Mesendoderm (in vitro differentiated cells): ENCODE measurements around the gene BORCS8.

ENCODE experiments used
- DNase-seq: peaks from one replicate; pipeline ENCODE4 v3.0.0; 2013
- H2AK5ac ChIP-seq: 2 replicates; pipeline ENCODE4 v1.6.1; 2013; ENCODE audit warnings: low read length, inconsistent platforms
- H2BK120ac ChIP-seq: 2 replicates; pipeline ENCODE4 v1.6.1; 2013; ENCODE audit warnings: low read depth, mild to moderate bottlenecking, low read length, moderate library complexity, mixed read lengths
- H2BK15ac ChIP-seq: replicated peaks from 2 replicates; pipeline ENCODE4 v1.6.1; 2013; ENCODE audit warnings: low read depth, mild to moderate bottlenecking, moderate library complexity
- H2BK5ac ChIP-seq: 2 replicates; pipeline ENCODE4 v1.6.1; 2013; ENCODE audit warnings: low read length, inconsistent platforms
- H3K18ac ChIP-seq: 2 replicates; pipeline ENCODE4 v1.6.1; 2013; ENCODE audit warnings: mild to moderate bottlenecking, low read length, mixed read lengths
- H3K23ac ChIP-seq: one replicate; pipeline ENCODE4 v1.6.1; 2013; ENCODE audit warnings: low read length
- H3K27ac ChIP-seq: 2 replicates; pipeline ENCODE4 v1.5.1; 2013; ENCODE audit warnings: low read depth, mild to moderate bottlenecking, inconsistent platforms, low read length, moderate library complexity
- H3K27me3 ChIP-seq: 2 replicates; pipeline ENCODE4 v1.6.1; 2013; ENCODE audit warnings: low read length, control low read depth, mild to moderate bottlenecking, inconsistent platforms; ENCODE audit not compliant: insufficient read depth, poor library complexity
- H3K36me3 ChIP-seq: 2 replicates; pipeline ENCODE4 v1.6.1; 2013; ENCODE audit warnings: low read length, inconsistent platforms; ENCODE audit not compliant: control insufficient read depth, insufficient read depth
- H3K4ac ChIP-seq: one replicate; pipeline ENCODE4 v1.6.1; 2013; ENCODE audit warnings: low read depth, mild to moderate bottlenecking, low read length, moderate library complexity
- H3K4me1 ChIP-seq: 2 replicates; pipeline ENCODE4 v1.6.1; 2013; ENCODE audit warnings: low read depth, low read length, inconsistent platforms; ENCODE audit not compliant: control insufficient read depth
- H3K4me2 ChIP-seq: 2 replicates; pipeline ENCODE4 v1.6.1; 2013; ENCODE audit warnings: low read length
- H3K4me3 ChIP-seq: 2 replicates; pipeline ENCODE4 v1.5.1; 2013; ENCODE audit warnings: mild to moderate bottlenecking, low read length
- H3K56ac ChIP-seq: one replicate; pipeline ENCODE4 v1.6.1; 2013; ENCODE audit warnings: low read length
- H3K79me1 ChIP-seq: 2 replicates; pipeline ENCODE4 v1.6.1; 2013; ENCODE audit warnings: low read length, inconsistent platforms
- H3K79me2 ChIP-seq: 2 replicates; pipeline ENCODE4 v1.6.1; 2013; ENCODE audit warnings: mild to moderate bottlenecking, low read length; ENCODE audit not compliant: control insufficient read depth, insufficient read depth
- H3K9ac ChIP-seq: 2 replicates; pipeline ENCODE4 v1.6.1; 2013; ENCODE audit warnings: low read length, inconsistent platforms
- H4K5ac ChIP-seq: one replicate; pipeline ENCODE4 v1.6.1; 2013; ENCODE audit warnings: low read length
- H4K8ac ChIP-seq: one replicate; pipeline ENCODE4 v1.6.1; 2013; ENCODE audit warnings: low read depth, mild to moderate bottlenecking, control low read depth, low read length, moderate library complexity
- WGBS: extraction: QIAGEN DNeasy Blood & Tissue Kit; methylation state at CpG from one replicate; pipeline ENCODE4 v1.1.7; 2013; ENCODE audit warnings: low lambda C conversion rate, missing lambda C conversion rate; ENCODE audit not compliant: insufficient coverage; ENCODE audit errors: extremely low coverage; 5-methylcytosine and 5-hydroxymethylcytosine counted together

BORCS8 gene

DNA sequence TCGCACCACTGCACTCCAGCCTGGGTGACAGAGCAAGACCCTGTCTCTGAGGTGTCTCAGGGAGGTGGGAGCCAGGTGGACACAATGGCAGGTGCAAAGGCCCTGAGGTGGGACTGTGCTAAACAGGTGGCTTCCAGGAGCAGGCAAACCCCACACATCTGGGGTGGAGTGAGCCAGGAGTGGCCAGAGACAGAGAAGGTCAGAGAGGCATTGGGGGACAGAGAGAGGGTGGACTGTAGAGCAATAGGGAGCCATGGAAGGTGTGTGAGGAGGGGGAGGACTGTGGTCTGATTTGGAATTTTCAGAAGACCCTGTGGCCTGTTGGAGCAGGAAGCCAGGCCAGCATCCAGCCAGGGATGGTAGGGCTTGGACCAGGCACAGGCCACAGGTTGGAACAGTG is 26.6 kb downstream of the BORCS8 start:
- no peak overlapping the region for H2AK5ac ChIP-seq
- no peak for DNase-seq
- H2BK5ac ChIP-seq, result no peak overlapping the region
- no peak overlapping the region for H3K23ac ChIP-seq
- no peak overlapping the region for H3K4me2 ChIP-seq
- H3K56ac ChIP-seq, result no peak overlapping the region
- no peaks in the 10 kb centered on the region for H3K4me1 ChIP-seq
- H3K18ac ChIP-seq, result no peak overlapping the region
- no peak overlapping the region for H2BK120ac ChIP-seq
- H3K79me2 ChIP-seq, result no peaks in the 10 kb centered on the region
- no peak overlapping the region for H3K4me3 ChIP-seq
- WGBS, result no CpG with 5 or more reads among the region's 1 CpG
- H3K27me3 ChIP-seq, result no peaks in the 10 kb centered on the region
- no peak overlapping the region for H3K4ac ChIP-seq
- H4K5ac ChIP-seq, result no peak overlapping the region
- H2BK15ac ChIP-seq, result no peak overlapping the region
- no peak overlapping the region for H3K27ac ChIP-seq
- no peak overlapping the region for H3K9ac ChIP-seq
- no peak overlapping the region for H4K8ac ChIP-seq
- no peaks in the 10 kb centered on the region for H3K79me1 ChIP-seq
- no peaks in the 10 kb centered on the region for H3K36me3 ChIP-seq

GRCh38 chr19:19162495-19162894 is 29.5 kb downstream of the BORCS8 start:
- no peak overlapping the region for H4K8ac ChIP-seq
- no peaks in the 10 kb centered on the region for H3K36me3 ChIP-seq
- H4K5ac ChIP-seq, result no peak overlapping the region
- DNase-seq, result no peak
- no peak overlapping the region for H3K27ac ChIP-seq
- no peaks in the 10 kb centered on the region for H3K4me1 ChIP-seq
- no peak overlapping the region for H2AK5ac ChIP-seq
- H2BK120ac ChIP-seq, result no peak overlapping the region
- no peak overlapping the region for H3K18ac ChIP-seq
- no peak overlapping the region for H3K9ac ChIP-seq
- no peaks in the 10 kb centered on the region for H3K79me2 ChIP-seq
- no peak overlapping the region for H2BK15ac ChIP-seq
- no peaks in the 10 kb centered on the region for H3K79me1 ChIP-seq
- no peaks in the 10 kb centered on the region for H3K27me3 ChIP-seq
- no CpG with 5 or more reads among the region's 7 CpGs for WGBS
- no peak overlapping the region for H3K4me2 ChIP-seq
- no peak overlapping the region for H2BK5ac ChIP-seq
- H3K4ac ChIP-seq, result no peak overlapping the region
- H3K56ac ChIP-seq, result no peak overlapping the region
- no peak overlapping the region for H3K4me3 ChIP-seq
- no peak overlapping the region for H3K23ac ChIP-seq

DNA sequence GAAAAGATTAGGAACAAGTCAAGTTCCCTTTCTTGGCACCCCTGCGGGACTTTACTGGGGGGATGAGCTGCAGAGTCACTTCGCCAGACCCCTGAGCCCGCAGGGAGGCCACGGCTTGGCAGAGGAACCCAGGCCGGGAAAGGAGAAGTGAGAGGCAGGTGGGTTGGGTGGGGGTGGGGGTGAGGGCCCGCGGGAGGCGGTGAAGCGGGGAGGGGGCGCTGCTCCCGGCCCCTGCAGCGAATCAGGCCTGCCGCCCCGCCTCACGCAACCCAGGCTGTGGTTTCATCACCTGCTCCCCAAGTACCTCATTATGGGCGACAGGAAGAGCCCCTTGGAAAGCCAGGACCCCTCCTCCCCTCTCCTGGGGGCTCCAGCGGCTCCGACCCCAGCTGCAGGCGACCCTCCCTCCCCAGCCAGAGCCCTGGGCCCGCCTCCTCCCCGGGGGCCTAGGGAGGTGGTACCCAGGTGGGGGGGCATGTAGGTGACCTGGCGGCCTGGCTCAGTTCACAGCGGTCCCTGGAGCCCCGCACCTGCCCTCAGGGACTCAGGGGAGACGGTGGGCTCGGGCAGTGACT is 31.4 kb downstream of the BORCS8 start:
- no peaks in the 10 kb centered on the region for H3K4me1 ChIP-seq
- no CpG with 5 or more reads among the region's 26 CpGs for WGBS
- peak overlapping the region; percentile 38 for H3K4ac ChIP-seq
- H2AK5ac ChIP-seq, result no peak overlapping the region
- H2BK120ac ChIP-seq, result no peak overlapping the region
- no peak overlapping the region for H4K5ac ChIP-seq
- H3K36me3 ChIP-seq, result no peaks in the 10 kb centered on the region
- H2BK5ac ChIP-seq, result no peak overlapping the region
- no peak for DNase-seq
- no peaks in the 10 kb centered on the region for H3K79me2 ChIP-seq
- H4K8ac ChIP-seq, result no peak overlapping the region
- H3K27me3 ChIP-seq, result no peaks in the 10 kb centered on the region
- H3K9ac ChIP-seq, result no peak overlapping the region
- H3K79me1 ChIP-seq, result no peaks in the 10 kb centered on the region
- no peak overlapping the region for H2BK15ac ChIP-seq
- H3K56ac ChIP-seq, result peak overlapping the region; percentile 56
- H3K18ac ChIP-seq, result no peak overlapping the region
- no peak overlapping the region for H3K4me3 ChIP-seq
- no peak overlapping the region for H3K4me2 ChIP-seq
- no peak overlapping the region for H3K23ac ChIP-seq
- H3K27ac ChIP-seq, result no peak overlapping the region

GRCh38 chr19:19159534-19159933 is 32.4 kb downstream of the BORCS8 start:
- Histone ChIP-seq H3K23ac (no peak overlapping the region), H2BK15ac (no peak overlapping the region), H4K8ac (no peak overlapping the region), H3K27ac (no peak overlapping the region), H3K4ac (no peak overlapping the region), H3K4me3 (no peak overlapping the region), H3K18ac (no peak overlapping the region), H2AK5ac (no peak overlapping the region), H3K56ac (no peak overlapping the region), H3K36me3 (no peaks in the 10 kb centered on the region), H2BK5ac (no peak overlapping the region), H3K4me1 (no peaks in the 10 kb centered on the region), H3K79me2 (no peaks in the 10 kb centered on the region), H3K4me2 (no peak overlapping the region), H3K9ac (no peak overlapping the region), H3K79me1 (no peaks in the 10 kb centered on the region), H2BK120ac (no peak overlapping the region), H3K27me3 (no peaks in the 10 kb centered on the region), H4K5ac (no peak overlapping the region)
- no CpG with 5 or more reads among the region's 4 CpGs for WGBS
- no peak for DNase-seq

DNA sequence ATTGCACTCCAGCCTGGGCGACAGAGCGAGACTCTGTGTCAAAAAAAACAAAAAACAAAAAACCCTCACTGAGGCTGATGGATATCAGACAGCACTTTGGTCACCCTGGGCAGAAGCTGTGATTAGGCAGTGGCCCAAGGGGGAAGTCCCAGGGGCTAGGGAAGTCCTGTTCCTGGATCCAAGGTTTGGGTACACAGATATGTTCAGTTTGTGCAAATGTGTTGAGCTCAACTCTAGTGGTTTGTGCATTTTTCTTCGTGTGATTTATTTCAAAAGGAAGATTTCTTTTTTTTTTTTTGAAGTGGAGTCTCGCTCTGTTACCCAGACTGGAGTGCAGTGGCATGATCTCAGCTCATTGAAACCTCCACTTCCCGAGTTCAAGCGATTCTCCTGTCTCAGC is 34.1 kb downstream of the BORCS8 start:
- no peak overlapping the region for H3K4ac ChIP-seq
- H3K36me3 ChIP-seq, result no peaks in the 10 kb centered on the region
- no peak overlapping the region for H2AK5ac ChIP-seq
- no peak overlapping the region for H3K18ac ChIP-seq
- H3K56ac ChIP-seq, result no peak overlapping the region
- no peak overlapping the region for H2BK120ac ChIP-seq
- H4K5ac ChIP-seq, result no peak overlapping the region
- no peaks in the 10 kb centered on the region for H3K27me3 ChIP-seq
- H2BK15ac ChIP-seq, result no peak overlapping the region
- H3K9ac ChIP-seq, result no peak overlapping the region
- H3K79me2 ChIP-seq, result no peaks in the 10 kb centered on the region
- H2BK5ac ChIP-seq, result no peak overlapping the region
- H4K8ac ChIP-seq, result no peak overlapping the region
- no peak for DNase-seq
- H3K79me1 ChIP-seq, result no peaks in the 10 kb centered on the region
- WGBS, result no CpG with 5 or more reads among the region's 6 CpGs
- no peak overlapping the region for H3K4me3 ChIP-seq
- no peak overlapping the region for H3K4me2 ChIP-seq
- no peaks in the 10 kb centered on the region for H3K4me1 ChIP-seq
- H3K23ac ChIP-seq, result no peak overlapping the region
- no peak overlapping the region for H3K27ac ChIP-seq

DNA sequence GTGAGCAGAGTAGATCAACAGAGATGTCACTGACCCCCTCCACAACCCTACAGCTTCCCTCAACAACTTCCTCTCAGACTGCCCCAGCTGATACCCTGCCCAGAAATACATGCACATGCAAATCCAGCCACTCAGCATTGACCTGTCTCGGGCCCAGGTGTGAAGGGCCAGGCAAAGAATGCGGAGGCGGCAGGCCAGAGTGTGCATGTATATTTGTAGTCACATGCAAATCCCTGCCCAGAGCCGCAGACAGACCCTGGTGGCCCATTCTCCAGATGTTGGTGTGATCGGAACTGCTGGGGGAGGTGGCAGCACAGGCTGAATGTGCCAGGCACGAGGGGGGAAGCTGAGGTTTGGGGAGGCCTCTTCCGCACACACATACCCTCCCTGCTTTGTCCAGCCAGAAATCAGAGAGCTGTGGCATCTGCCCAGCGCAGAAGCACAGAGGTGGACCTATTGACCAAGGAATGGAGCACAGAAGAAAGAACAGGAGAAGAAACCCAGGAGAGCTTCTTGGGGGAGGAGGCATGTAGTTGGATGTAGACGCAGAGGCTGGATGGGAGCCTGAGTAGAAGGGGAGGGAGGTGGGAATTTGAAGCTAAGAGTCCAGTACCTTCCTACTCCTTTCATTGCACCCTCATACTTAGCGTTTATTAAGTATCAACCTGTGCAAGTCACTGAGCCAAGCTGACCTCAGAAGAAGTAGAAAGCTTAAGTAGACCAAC is 36.3 kb downstream of the BORCS8 start:
- Histone ChIP-seq H4K5ac (no peak overlapping the region), H3K27me3 (no peaks in the 10 kb centered on the region), H3K23ac (no peak overlapping the region), H2BK120ac (no peak overlapping the region), H2AK5ac (no peak overlapping the region), H3K79me2 (no peaks in the 10 kb centered on the region), H3K9ac (no peak overlapping the region), H3K4ac (no peak overlapping the region), H3K4me2 (no peak overlapping the region), H2BK5ac (no peak overlapping the region), H3K36me3 (no peaks in the 10 kb centered on the region), H2BK15ac (no peak overlapping the region), H3K27ac (no peak overlapping the region), H3K79me1 (no peaks in the 10 kb centered on the region), H3K18ac (no peak overlapping the region), H3K4me3 (no peak overlapping the region), H4K8ac (no peak overlapping the region), H3K4me1 (no peaks in the 10 kb centered on the region), H3K56ac (no peak overlapping the region)
- WGBS, result no CpG with 5 or more reads among the region's 10 CpGs
- no peak for DNase-seq
